OCI-M1 (cell line): ENCODE measurements around the gene MROH2A.
"Not testable (repeated sequence)": the region's sequence is repeated elsewhere in the genome, so short reads cannot be mapped to it uniquely, and the experiment has no call there.

Source experiments
- DNase-seq: peaks from one replicate; lab custom pipeline; 2025; lab: John Stamatoyannopoulos, UW

The MROH2A gene, protein sequence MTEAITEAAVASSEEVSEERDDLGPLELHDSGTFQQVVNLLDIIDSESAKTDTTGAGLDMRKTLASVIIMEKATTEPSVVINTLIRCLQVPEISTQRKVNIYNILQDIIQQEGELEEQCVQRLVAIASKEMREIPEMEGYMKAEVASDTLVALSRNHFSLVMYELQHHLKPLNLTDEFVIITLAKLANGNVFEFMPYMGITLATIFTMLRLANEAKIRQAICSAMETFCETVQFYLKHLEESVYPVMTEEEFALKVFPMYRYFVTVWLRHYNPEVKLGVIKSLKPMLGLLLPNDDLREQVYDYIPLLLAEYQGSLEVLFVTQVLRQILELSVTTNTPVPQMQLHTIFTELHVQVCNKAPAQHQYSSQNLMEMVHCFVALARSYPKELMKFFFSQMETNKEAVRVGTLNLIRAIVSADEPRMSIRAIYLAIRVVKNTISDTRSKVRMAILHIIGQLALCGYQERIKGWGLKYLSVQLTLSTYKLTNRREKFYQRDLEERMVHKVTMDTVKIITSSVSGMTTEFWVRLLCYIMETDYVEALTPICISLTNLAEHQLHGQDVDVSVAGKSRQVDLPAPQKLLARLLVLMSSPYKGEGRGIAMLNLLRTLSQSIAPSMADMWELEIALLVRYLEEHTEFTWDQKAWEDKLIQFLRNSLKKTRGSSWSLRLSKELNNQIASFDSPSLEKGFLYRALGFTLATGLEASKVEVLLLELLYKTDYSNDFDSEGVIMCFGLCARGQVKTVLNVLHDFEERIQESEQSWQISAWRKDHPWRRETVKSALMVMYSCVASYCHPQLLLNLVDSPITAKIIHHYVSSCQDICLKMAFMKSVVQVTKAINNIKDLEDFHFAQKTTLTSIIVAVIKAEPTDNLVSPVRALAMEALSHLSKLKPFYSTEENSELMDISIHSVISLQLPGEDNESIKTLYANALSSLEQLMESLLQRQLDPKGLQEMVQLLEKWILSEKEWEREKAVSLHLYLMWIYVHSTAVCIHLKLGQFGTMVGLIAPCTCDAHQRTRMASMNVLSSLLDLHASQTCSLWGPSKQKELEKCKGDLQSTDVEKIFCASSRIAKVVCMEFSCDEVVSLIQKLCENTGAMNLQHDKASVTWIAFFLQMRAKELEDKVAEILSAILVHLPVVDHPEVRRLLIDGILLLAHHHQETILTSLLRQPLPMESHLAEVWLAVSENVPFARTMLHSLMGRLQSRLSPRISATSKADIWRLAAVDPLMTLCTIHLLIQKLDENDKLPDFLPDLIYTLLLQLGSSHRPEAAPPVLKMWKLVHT (N-terminal part only)

DNA sequence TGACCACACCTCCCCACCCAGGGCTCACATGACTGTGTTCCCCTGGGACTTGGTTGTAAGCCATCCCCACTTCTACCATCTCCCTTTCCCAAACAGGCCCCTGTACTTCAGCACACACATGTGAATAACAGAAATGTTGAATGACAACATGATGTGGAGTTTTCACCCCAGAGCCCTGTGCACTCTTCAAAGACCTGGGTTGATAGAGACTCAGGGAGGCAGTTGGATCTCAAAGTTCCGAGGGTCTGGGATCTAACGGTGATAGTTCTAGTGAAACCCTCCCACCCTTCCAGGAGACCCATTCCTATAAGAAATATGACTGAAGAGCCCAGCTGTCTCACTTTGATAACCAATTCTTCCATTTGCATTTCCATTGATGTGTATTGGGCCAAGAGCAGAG, at the start of gene MROH2A:
Gene MROH2A (plus strand): TSS at position 301 of the 400 bp plus-strand sequence. CDS start 1,029 bp downstream, outside the sequence.
- no peak for DNase-seq

DNA sequence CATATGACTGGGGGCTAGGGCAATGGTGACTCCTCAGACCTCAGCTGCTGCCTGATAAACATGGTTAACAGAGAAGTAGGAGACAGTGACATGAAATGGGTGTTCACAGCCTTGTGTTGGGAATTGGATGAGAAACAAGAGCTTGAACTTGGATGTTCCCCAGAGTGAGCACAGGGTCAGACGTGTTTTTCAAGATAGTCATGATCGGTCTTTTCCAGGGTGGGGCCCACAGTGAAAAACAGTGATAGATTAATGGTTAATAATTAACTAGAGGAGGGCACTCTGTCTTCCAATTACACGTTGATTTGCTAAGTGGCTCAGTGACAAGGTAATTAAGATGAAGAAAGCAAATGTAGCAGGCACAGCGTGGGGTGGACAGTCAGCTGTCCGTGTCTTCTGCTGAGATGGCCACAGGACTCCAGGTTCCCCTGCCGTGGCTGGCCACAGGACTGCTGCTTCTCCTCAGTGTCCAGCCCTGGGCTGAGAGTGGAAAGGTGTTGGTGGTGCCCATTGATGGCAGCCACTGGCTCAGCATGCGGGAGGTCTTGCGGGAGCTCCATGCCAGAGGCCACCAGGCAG, 49.3 kb upstream of the MROH2A start, which contains the start of gene UGT1A3:
Gene UGT1A3 (plus strand): TSS at position 320 of the 579 bp plus-strand sequence. CDS start 85 bp downstream, at position 405.
- no peak for DNase-seq

DNA sequence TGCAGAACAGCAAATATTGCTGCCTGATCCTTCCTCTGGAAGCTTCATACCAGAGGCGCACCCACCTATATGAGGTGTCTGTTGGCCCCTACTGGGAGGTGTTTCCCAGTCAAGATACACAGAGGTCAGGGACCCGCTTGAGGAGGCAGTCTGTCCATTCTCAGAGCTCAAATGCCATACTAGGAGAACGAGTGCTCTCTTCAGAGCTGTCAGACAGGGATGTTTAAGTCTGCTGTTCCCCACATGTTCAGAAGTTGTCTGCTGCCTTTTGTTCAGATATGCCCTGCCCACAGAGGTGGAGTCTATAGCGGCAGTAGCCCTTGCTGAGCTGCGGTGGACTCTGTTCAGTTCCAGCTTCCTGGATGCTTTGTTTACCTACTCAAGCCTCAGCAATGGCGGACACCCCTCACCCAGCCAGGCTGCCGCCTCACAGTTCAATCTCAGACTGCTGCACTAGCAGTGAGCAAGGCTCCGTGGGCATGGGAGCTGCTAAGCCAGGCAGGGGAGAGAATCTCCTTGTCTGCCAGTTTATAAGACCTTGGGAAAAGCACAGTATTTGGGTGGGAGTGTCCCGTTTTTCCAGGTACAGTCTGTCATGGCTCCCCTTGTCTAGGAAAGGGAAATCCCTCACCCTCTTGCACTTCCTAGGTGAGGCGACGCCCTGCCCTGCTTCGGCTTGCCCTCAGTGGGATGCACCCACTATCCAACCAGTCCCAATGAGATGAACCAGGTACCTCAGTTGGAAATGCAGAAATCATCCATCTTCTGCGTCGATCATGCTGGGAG, 41.1 kb upstream of the MROH2A start:
- DNase-seq, result not testable (repeated sequence)

DNA sequence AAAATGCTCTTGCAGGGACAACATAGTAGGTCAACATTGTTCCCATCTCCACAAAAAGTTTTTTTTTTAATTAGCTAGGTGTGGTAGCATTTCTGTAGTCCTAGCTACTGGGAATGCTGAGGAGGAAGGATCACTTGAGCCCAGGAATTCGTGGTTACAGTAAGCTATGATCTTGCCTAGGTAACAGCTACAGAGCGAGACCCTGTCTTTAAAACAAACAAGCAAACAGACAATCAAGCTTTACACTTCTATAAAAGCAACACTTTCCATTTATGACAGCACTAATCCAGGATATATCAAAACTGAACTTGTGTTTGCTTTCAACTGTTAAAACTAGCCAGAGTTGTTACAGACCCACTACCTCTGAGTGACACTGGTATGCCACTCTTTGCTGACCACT, 37.3 kb upstream of the MROH2A start:
- DNase-seq, result no peak

DNA sequence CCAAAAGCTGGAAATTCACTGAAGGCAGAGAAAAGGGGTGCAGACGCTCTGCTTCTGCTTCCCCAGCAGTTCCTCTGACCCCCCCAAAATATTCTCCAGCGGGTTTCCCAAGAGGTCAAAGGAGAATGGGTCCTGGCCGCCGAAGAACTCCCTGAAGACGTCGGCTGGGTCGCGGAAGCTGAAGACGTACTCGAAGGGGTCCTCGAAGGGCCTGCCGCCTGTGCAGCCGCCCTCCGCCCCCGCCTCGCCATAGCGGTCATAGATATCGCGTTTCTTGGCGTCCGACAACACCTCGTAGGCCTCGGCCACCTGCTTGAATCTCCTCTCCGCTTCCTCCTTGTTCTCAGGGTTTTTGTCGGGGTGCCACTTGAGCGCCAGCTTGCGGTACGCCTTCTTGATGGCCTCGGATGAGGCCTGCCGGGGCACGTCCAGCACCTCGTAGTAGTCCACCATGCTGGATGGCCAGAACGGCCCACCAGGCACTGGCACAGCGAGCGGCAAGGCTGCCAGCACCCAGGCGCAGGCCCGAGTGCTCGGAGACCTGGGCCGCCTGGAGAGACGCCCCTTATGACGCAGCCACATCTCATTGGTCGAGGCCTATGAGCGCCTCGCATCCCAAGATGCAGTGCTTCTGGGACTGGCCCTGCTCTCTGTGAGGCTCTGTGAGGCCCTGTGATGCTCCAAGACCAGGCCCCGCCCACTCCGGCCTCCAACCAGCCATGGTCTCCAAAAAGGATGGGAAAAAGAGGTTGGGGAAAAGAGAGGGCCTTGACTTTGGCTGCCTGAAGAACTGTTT, 34.5 kb upstream of the MROH2A start:
- DNase-seq, result no peak

DNA sequence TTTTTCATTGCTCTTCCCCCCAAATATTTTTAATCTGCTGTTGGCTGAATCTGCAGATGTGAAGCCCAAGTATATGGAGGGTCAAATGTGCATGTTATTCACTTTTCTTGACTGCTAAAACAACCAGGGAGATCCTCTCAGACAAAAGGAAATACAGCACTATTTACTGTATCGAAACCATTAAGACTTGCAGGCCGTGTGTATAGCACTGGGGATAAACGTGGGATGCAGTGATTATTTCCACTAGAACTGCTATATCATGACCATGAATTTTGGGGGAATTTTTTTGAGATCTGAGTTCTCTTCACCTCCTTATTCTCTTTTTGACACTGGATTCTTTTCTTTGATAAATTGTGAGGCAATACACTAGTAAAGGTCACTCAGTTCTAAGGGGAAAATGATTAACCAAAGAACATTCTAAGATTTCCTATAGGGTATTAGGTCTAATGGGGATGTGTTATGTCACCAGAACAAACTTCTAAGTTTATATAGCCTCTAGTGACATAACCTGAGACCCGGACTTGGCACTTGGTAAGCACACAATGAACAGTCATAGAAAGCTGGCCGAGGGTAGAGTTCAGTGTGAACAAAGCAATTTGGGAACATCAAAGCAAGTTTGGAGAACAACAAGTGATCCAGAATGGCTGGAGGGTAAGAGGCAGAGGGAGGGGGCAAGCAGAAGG, 32.9 kb upstream of the MROH2A start:
- DNase-seq, result no peak

DNA sequence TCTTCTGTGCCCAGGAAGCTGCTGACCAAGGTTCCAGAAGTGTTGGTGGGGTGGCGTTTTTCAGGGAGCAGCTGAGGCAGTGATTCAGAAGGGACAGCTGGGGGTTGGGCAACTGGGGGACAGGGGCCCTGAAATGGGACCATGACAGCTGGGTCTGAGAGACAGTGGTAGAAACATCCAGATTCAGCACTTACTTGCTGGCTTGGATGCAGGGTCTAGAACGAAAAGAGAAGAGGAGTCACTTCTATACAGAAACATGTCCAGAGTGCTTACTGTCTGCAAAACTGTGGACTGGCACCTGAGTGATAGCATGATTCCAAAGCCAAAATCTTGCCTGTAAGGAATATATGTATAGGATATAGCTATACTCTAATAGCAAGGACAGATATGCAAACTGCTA, 32.3 kb upstream of the MROH2A start:
- DNase-seq, result not testable (repeated sequence)

DNA sequence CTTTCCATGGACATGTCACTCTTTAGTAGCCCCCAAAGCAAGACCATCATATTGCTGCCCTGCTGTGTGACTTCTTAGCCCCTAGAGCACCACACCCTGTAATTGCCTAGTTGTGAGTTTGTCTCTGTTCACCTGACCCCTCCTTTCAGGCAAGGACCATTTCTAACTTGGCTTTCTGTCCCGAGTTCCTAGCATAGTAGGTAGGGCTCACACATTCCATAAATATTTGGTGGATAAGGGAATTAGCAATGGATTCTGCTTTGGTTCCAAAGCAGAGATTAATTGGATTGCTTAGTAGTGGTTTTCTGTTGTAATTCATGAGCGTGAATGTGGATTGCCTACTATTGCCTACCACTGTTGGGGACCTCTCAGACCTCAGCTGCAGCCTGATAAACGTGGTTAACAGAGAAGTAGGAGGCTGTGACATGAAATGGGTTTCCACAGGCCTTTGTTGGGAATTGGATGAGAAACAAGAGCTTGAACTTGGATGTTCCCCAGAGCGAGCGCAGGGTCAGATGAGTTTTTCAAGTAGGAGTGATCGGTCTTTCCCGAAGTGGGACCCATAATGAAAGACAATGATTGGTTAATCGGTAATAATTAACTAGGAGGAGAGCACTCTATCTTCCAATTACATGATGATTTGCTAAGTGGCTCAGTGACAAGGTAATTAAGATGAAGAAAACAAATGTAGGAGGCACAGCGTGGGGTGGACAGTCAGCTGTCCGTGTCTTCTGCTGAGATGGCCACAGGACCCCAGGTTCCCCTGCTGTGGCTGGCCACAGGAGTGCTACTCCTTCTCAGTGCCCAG, 31.5 kb upstream of the MROH2A start:
- no peak for DNase-seq

DNA sequence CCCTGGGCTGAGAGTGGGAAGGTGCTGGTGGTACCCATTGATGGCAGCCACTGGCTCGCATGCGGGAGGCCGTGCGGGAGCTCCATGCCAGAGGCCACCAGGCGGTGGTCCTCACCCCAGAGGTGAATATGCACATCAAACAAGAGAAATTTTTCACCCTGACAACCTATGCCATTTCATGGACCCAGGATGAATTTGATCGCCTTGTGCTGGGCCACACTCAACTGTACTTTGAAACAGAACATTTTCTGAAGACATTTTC, 30.9 kb upstream of the MROH2A start:
- no peak for DNase-seq

DNA sequence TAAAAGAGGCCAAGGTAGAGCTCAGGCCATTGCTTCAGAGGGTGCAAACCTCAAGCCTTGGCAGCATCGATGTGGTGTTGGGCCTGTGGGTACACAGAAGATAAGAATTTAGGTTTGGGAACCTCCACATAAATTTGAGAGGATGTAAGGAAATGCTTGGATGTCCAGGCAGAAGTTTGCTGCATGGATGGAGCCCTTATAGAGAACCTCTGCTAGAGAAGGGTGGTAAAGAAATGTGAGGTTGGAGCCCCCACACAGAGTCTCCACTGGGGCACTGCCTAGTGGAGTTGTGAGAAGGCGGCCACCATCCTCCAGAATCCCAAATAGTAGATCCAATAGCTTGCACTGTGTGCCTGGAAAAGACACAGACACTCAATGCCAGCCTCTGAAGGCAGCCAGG, 27.4 kb upstream of the MROH2A start:
- DNase-seq, result not testable (repeated sequence)

DNA sequence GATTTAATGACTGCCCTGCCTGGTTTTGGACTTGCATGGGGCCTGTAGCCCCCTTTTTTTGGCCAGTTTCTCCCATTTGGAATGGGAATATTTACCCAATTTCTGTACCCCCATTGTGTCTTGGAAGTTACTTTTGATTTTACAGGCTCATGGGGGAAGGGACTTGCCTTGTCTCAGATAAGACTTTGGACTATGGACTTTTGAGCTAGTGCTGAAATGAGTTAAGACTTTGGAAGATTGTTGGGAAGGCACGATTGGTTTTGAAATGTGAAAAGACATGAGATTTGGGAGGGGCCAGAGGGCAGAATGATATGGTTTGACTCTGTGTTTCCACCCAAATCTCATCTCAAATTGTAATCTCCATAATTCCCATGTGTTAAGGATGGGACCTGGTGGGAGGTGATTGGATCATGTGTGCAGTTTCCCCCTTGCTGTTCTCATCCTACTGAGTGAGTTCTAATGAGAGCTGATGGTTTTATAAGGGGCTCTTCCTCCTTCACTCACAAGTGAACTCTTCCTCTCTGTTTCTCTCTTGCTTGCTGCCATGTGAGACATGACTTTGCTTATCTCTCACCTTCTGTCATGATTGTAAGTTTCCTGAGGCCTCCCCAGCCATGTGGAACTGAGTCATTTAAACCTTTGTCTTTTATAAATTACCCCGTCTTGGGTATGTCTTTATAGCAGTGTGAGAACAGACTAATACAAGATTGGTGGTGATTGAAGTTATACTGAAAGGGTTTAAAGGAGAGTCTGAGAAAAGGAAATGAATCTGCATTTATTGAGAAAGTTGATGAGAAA, 26.7 kb upstream of the MROH2A start:
- not testable (repeated sequence) for DNase-seq

DNA sequence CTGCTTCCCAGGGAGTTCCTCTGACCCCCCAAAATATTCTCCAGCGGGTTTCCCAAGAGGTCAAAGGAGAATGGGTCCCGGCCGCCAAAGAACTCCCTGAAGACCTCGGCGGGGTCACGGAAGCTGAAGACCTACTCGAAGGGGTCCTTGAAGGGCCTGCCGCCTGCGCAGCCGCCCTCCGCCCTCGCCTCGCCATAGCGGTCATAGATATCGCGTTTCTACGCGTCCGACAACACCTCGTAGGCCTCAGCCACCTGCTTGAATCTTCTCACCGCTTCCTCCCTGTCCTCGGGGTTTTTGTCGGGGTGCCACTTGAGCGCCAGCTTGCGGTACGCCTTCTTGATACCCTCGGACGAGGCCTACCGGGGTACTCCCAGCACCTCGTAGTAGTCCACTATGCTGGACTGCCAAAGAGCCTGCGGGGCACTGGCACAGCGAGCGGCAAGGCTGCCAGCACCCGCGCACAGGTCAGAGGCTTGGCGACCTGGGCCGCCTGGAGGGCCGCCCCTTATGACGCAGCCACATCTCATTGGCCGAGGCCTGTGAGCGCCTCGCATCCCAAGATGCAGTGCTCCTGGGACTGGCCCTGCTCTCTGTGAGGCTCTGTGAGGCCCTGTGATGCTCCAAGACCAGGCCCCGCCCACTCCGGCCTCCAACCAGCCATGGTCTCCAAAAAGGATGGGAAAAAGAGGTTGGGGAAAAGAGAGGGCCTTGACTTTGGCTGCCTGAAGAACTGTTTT, 23.1 kb upstream of the MROH2A start:
- DNase-seq, result no peak

DNA sequence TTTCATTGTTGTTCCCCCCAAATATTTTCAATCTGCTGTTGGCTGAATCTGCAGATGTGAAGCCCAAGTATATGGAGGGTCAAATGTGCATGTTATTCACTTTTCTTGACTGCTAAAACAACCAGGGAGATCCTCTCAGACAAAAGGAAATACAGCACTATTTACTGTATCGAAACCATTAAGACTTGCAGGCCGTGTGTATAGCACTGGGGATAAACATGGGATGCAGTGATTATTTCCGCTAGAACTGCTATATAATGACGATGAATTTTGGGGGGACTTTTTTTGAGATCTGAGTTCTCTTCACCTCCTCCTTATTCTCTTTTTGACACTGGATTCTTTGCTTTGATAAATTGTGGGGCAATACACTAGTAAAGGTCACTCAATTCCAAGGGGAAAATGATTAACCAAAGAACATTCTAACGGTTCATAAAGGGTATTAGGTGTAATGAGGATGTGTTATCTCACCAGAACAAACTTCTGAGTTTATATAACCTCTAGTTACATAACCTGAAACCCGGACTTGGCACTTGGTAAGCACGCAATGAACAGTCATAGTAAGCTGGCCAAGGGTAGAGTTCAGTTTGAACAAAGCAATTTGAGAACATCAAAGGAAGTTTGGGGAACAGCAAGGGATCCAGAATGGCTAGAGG, 21.6 kb upstream of the MROH2A start:
- DNase-seq, result no peak

DNA sequence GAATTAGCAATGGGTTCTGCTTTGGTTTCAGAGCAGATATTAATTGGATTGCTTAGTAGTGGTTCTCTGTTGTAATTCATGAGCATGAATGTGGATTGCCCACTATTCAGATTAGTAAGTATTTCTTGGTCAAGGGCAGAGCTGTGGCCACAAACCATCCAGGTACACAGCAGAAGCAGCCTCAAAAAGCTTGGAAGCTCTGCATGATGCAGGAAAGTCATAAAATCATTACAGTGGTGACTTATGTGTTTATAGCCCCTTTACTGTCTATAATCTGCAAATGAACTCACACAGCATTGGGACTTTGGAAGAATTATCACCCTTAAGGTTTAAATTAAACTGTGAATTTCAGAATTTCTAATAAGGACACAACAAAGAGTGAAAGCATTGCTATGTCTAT, 20.0 kb upstream of the MROH2A start:
- no peak for DNase-seq

DNA sequence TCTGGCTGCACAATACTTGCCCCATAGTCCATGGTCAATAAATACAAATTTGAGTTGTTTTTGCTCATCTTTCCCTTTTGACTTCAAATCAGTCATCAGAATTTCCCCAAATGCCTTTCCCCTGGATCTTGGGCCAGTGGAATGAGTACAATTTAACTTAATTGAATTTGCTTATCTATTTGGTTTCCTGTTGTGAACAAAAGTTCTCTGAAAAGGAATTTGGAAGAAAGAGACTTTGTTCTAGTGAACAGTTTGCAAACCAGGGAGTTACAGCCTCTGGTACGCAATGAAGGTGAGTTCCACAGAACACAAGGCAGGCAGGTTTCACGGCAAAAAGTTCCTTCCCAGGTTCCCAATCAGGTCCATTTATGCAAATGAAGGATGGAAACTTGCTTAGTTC, 19.3 kb upstream of the MROH2A start:
- no peak for DNase-seq

DNA sequence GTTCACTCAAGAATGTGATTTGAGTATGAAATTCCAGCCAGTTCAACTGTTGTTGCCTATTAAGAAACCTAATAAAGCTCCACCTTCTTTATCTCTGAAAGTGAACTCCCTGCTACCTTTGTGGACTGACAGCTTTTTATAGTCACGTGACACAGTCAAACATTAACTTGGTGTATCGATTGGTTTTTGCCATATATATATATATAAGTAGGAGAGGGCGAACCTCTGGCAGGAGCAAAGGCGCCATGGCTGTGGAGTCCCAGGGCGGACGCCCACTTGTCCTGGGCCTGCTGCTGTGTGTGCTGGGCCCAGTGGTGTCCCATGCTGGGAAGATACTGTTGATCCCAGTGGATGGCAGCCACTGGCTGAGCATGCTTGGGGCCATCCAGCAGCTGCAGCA, 18.1 kb upstream of the MROH2A start, which contains the start of gene UGT1A1:
Gene UGT1A1 (plus strand): TSS at position 228 of the 400 bp plus-strand sequence. CDS start 18 bp downstream, at position 246.
- DNase-seq, result no peak
